KBM-7 (cell line): ENCODE data around the gene TGM2.

Experiments
- DNase-seq: peaks from one replicate; pipeline ENCODE4 v3.0.0-alpha.2; 2015
- in situ Hi-C: fragments of 300-500 bp; cut with MboI; formaldehyde crosslinking; loops from 2 replicates; pipeline ENCODE4 v1.14.3; 2020; ENCODE audit warnings: low sequenced_read_pairs, low pct_unique_long_range_greater_than_20kb, mixed read lengths

The TGM2 gene

DNA sequence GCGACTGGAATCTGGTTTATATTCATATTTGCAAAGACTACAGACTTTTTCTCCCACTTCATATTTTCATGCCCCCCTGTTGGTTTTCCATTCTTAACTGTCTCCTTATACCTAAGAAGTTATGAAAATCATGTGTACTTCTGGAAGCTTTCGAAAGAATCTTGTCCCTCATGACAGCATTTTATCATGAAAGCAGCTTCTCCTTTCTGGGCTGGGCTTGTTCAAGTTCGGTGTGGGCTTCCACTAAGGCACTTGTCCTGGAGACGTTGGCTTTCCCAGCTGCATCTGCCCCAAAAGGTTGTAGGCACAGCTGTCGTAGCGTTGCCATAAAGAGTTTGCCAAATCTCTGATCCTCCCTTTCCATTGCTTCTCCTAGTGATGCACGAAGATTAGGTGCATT is 75.0 kb downstream of the TGM2 start:
- DNase-seq = no peak
- in situ Hi-C loops = no loop called here

DNA sequence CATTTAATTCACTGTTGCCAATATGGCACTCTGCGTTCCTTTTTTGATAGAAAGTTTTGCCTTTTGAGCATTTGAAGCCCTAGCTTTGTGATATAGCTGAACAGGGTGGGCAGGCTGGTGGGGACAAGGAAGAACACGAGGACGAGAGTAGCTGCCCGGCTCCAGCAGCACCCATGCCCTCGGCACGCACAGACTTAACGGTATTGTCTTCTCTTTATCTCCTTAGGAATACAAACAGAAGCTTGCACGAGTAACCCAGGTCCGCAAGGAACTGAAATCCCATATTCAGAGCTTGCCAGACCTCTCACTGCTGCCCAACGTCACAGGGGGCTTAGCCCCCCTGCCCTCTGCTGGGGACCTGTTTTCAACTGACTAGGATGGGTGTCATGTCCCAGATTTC is 75.6 kb downstream of the TGM2 start:
- in situ Hi-C loops = no loop called here
- DNase-seq = no peak

DNA sequence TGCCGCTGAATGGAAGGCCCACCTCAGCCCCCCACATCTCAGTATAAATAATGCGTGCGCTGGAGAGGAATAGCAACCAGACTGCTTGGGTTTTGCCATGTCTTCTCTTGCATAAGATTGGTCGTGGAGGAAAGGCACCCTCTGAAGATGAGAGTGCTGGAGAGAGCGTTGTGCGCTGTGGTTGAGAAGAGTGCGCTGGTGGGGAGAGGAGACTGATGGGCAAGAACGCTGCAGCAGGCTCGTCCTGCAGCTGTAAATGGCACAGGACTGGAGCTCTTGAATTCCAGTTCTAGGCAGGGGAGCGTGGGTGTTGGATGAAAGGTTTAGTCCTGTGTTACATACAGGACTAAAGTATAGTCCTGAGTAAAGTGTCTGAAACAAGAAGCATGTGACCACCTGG is 80.0 kb downstream of the TGM2 start:
- in situ Hi-C loops = no loop called here
- no peak for DNase-seq

DNA sequence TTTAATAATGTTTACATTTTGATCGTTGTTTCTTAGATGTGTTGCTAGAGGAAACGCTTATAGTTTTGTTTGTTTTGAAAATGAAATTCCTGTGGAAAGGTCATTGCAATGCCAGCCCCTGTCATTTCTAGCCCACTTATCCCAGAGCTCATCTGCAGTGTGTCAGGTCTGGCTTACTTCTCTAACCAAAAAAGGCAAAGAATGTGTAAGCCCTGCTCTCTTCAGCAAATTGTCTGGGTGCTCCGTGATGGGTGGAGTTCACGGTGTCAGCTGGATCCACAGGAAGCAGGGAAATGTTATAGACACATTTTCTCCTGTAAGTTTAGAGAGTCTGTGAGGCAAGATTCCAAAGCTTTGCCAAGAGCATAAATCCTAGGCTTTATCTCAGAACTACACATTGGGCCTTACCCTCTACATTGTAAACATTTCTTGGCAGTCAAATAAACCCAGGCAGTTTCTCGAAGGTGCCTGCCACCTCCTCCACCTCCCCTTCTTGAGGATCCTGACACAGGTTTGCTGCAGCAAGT is 80.6 kb downstream of the TGM2 start:
- in situ Hi-C loops = no loop called here
- DNase-seq = no peak

DNA sequence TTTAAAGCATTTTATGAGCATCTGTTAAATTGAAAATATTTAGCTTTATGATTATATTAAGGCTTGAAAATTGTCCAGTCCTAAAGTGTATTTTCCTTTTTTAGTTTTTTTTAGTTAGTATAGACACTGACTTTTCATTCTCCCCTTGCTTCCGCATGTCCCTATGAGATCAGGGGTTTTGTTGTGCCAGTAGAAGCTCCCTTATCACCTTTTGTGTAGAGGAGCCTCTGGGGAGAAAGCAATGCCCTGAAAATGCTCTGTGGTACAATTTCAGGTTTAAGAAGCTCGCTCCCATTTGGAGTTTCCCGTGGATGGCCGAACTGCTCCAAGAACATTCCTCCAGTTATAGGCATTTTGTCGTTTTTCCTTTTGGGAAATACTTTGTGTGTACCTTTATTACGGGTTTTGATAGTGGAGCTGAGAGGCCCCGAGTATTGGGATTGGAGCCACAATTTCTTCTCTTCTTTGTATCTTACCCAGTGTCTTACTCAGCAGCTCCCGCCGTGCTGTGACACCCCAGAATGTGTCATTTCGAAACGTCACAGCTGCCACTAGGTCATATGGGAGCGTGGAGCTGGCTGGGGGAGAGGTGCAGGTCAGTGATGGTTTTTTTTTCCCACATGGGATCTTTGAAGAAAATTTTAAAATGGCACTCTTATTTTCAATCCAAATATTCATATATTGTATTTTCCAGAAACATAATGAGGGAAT is 81.6 kb downstream of the TGM2 start:
- in situ Hi-C loops = no loop called here
- no peak for DNase-seq

DNA sequence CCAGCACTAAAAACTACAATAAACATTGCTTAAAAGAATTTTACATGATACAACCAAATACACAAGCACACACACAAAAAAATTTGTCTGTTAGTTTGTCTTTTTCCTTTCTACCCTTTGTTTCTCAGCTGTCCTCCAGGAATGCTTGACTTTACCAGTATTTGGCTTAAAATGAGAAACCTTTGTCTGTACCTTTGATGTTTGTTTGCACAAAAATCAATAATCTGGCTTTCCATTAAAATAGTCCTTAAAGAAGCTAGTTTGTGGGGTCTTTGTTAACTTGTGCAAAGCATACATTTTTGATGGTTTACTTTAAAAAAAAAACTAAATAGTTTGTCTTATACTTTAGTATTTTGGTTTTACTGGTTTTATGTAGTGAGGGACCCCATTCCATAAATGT is 82.2 kb downstream of the TGM2 start:
- no peak for DNase-seq
- in situ Hi-C loops = no loop called here

DNA sequence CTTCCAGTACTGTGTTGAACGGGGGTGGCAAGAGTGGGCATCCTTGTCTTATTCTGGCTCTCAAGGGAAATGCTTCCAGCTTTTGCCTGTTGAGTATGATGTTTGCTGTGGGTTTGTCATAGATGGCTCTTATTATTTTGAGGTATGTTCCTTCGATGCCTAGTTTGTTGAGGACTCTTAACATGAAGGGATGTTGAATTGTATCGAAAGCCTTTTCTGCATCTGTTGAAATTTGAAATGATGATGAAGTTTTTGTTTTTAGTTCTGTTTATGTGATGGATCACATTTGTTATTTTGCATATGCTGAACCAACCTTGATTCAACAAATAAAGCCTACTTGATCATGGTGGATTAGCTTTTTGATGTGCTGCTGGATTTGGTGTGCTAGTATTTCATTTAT is 83.5 kb downstream of the TGM2 start:
- DNase-seq = no peak
- in situ Hi-C loops = no loop called here

DNA sequence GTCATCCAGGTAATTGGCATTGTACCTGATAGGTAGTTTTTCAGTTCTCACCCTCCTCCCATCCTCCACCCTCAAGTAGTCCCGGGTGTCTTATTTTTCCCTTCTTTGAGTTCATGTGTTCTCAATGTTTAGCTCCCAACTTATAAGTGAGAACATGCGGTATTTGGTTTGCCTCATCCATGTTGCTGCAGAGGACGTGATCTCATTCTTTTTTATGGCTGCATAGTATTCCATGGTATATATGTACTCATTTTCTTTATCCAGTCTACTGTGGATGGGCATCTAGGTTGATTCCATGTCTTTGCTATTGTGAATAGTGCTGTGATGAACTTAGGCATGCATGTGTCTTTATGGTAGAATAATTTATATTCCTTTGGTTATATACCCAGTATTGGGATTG is 85.7 kb downstream of the TGM2 start:
- in situ Hi-C loops = no loop called here
- DNase-seq = no peak

DNA sequence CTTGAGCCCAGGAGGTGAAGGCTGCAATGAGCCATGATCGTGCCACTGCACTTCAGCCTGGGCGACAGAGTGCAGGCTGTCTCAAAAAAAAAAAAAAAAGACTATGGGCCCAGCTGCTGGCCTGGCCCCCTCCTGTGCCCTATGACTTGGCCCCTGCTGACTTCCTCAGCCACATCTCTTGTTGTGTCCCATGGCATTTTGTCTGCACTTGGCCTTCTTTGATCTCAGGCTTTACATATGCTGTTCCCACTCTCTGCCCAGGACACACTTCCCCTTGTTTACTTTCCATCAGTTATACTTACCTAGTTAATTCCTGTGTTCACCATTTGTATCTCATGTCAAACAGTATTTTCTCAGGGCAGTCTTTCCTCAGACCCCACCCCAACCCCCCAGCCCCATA is 87.0 kb downstream of the TGM2 start:
- in situ Hi-C loops = no loop called here
- DNase-seq = no peak
